IPS-18c (cell line): Measurements from ENCODE around the gene BORA.
"Not testable (repeated sequence)": the region's sequence is repeated elsewhere in the genome, so short reads cannot be mapped to it uniquely, and the experiment has no call there.

Source experiments
- H3K4me3 ChIP-seq: 2 replicates; pipeline ENCODE4 v1.7.0; 2013; ENCODE audit warnings: low read depth, mild to moderate bottlenecking, low read length, moderate library complexity; ENCODE audit not compliant: insufficient read depth
- H3K9me3 ChIP-seq: one replicate; pipeline ENCODE4 v1.6.1; 2013; ENCODE audit warnings: mild to moderate bottlenecking, low read length, moderate library complexity; ENCODE audit not compliant: control insufficient read depth, insufficient read depth

The BORA gene

DNA sequence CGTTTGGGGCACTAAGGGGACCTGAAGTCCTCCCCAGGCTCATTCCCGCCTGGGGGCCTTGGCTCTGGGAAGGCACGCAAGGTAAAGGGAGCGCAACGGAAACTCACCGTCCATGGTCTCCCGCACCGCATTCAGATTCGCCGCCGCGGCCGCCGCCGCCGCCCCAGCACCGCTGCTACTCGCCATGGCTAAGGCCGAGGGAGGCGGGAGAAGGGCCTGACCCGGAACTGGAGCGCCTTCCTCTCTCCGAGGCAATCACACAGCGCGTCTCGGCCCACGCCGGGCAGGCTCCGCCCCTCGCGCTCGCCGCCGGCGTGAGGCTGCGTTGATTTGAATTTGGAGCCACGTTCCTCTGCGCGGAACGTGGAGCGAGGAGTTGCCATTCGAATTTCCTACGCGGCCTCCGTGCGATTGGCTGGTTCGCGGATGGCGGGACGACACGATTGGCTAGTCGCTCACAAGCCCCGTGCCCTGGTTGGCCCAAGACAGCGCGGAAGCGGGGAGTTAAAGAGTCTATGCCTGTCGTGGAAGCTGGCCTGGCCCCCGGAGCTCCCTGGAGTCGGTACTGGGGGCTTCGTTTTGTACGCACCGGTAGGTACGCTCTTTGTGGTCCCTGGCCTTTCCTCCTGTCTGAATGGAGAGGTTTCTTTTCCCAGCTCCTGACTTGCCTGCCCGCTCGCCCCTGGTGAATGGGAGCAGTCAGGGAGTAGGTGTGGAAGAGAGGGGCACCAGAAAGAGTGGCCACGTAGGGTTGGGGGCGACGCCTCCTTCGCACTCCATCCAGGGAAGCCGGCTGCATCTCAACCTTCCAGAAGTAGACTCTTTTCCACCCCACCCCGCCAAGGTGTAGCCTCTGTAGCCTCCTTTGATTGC, at the start of gene BORA, which contains the start of gene MZT1:
Gene BORA (plus strand): TSS at position 507 of the 873 bp plus-strand sequence. CDS start 1,018 bp downstream, outside the sequence.
Gene MZT1 (minus strand): TSS at position 213 of the 873 bp plus-strand sequence. CDS start 27 bp downstream, at position 186.
- H3K4me3 ChIP-seq = peak within 1 kb of the TSS; percentile 95
- H3K9me3 ChIP-seq = no peaks in the 10 kb centered on the region

DNA sequence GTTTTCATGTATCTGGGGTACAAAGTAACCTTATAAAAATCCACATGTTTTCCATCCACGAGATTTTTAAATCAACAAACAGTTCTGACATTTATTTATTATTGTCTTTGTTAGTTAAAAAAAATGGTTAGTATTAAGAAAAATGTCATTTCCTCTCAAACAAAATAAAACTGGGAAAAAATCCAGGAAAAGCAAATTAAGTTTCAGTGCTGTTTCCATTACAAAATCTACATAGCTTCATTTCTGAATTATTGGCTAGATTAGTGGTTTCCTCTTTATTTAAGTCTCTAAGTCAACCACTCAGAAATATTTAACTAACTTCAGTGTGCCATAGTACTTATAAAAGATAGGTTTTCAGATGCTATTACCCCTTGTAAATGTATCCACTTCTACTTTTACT, 49.4 kb upstream of the BORA start:
- no peak overlapping the region for H3K4me3 ChIP-seq
- H3K9me3 ChIP-seq = no peaks in the 10 kb centered on the region

DNA sequence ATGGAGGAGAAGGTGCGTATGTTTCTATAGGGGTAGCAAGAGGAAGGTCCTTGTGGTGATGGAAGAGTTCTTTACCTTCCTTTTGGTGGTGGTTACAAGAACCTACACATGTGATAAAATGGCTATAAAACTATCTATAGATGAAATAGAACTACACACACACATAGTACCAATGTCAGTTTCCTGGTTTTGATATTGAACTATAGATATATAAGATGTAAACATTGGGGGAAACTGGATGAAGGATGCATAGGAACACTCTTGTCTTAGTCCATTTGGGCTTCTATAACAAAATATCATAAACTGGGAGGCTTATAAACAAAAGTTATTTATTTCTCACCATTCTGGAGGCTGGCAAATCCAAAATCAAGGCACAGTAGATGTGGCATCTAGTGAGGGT, 47.4 kb upstream of the BORA start:
- H3K9me3 ChIP-seq = no peaks in the 10 kb centered on the region

DNA sequence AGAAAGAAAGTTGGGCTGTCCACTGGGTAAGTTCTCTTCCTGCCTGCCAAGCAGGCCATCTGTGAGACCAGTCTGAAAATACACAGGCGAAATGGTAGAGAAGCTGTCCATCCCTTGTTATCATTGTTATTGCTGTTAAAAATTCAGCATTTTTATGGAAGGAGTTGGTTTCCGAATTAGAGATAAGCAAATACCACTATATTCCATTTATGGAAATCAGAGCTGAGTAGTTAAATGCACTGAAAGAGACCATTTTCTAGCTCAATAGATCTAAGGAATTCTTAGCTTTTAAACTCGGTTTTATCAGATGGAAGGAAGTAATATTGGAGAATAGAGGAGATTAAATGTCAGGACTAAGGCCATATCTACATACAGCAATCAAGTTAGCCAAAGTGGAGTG, 41.0 kb upstream of the BORA start:
- Histone ChIP-seq H3K9me3 (no peaks in the 10 kb centered on the region), H3K4me3 (no peak overlapping the region)

More for the DNA sequence above, 47.4 kb upstream of the BORA start:
- H3K4me3 ChIP-seq = no peak overlapping the region

DNA sequence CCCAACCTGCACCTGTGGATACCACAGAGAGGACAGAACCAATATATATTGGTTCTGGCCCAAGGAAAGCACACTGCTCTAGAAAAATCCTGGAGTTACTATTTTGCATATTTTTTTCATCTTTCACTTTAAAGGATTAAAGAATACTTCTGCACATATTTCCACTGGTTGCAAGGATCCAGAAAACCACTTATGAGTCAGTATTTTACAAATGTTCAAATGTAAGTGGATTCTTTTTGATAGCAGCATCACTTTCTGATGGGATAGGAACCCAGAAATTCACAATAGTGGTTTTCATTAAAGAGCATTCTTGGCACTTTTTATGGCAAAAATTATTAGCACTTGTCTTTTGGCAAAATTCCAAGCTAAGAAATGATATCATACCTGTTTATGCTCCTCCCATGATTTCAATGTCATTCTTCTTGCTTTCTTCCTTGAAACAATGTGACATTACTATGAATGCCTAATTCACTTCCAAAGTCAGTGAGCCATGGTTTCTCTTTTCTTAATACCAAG, 38.5 kb upstream of the BORA start:
- Histone ChIP-seq H3K9me3 (peaks cover 4% of the 10 kb centered on the region), H3K4me3 (no peak overlapping the region)

DNA sequence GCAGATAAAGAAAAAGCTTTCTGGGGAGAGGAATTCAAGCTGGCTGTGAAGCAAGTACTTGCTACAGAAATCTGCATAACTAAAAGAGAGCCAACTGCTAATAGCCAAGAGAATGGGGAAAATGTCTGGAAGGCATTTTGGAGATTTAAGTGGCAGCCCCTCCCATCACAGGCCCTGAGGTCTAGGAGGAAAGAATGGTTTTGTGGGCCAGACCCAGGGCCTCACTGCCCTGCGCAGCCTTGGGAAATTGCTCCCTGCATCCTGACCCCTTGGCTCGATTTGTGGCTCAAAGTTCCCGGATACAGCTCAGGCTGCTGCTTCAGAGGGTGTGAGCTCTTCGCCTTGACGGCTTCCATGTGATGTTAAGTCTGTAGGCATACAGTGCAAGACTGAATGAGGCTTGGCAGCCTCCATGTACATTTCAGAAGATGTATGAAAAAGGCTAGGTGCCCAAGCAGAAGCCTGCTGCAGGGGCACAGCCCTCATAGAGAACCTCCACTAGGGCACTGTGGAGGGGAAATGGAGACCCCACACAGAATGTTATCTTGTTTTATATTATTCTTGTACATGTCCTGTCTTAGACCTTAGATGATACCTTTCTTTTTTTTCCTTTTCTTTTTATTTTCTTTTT, 34.7 kb upstream of the BORA start:
- Histone ChIP-seq H3K9me3 (peaks cover 4% of the 10 kb centered on the region), H3K4me3 (no peak overlapping the region; the same call in 1 of the 2 replicates)

DNA sequence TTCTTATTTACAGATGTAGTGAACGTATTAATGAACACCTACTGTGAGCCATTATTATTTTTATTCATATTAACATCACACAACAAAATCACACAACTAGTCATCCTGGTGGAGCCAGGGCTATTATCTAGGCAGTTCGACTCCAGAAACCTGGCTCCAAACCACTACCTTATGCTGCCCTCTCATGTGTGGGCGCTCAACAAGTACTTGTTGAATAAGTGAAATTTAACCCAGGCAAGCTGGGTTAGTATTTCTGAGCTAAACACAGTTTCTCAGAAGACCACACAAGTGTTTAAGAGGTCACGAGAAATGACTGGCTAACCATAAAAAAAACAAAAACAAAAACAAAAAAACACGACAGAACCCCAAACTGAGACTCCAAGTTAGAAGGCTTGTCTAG, 33.9 kb upstream of the BORA start:
- Histone ChIP-seq H3K4me3 (no peak overlapping the region; the same call in 1 of the 2 replicates), H3K9me3 (peaks cover 4% of the 10 kb centered on the region)

DNA sequence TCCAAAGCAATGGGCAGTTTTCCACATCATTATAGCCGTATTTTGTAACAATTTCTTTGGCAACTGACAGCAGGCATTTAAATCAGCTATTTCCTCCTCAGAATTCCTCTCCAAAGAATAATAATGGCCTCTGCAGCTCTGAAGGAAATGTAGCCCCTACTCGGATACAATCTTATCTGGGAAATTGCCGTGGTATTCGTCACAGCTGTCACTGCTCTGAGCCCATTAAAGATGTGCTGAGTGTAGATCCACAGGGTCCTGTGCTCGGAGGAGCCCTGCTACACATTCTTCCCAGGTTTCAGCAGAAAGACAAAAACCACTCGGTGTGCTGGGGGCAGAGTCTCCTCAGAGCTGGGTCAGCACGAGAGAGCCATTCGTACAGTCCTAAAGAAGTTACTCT, 33.4 kb upstream of the BORA start:
- Histone ChIP-seq H3K9me3 (peaks cover 4% of the 10 kb centered on the region), H3K4me3 (no peak overlapping the region; the same call in 1 of the 2 replicates)

DNA sequence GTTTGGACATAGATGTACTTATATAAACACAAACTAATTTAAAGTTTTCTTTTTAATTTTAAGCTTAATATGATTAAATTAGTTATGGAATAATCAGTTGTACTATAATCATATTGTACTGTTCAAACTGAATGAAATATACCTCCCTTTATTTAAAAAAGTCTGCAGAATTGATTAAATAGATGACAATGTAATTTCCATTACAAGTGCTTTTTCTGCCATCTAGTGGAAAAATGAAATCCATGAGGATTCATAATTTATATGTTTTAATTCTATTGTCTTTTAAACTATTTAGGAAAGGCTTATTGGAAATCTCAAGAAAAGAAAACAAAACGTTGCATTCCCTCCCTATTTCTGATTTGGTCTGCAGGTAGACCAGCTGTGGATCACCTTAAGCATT, 31.1 kb upstream of the BORA start:
- Histone ChIP-seq H3K4me3 (no peak overlapping the region), H3K9me3 (peaks cover 4% of the 10 kb centered on the region)

DNA sequence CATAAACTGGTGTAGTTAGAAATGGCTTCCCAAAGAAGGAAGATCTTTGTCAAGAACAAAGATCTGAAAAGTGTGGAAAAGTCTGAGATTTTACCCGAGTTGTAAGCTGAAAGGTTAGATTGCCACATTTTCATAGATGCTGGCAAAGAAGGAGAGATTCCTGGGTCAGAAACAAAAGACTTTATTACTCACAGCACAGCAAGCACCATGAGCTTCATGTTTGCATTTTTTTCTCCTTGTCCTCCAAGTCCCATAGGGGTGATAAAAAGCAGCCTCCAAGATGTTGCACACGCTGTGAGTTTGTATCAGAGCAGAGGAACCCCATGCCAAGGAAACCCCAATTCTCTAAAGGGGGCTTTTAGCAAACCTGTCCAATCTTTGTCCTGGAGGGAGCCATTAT, 29.6 kb upstream of the BORA start:
- H3K9me3 ChIP-seq = peaks cover 1% of the 10 kb centered on the region
- no peak overlapping the region for H3K4me3 ChIP-seq

DNA sequence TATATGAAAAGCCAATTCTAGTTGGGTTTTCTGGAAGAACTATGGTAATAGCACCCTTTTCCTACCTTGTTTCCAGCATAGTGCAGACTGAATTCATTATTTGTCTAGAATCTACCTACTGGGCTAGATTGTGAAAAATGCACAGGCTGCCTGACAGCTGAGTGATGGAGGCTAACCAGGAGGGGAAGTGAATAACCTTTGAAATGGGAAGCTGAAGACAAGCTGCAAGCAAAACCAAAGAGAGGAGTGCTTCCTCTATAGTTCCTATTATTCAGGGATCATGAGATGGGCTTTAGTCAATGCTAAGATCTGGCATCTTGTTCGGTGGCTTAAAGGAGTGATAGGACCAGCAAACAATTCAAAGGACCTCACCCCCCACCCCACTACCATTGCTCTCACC, 27.2 kb upstream of the BORA start:
- no peak overlapping the region for H3K4me3 ChIP-seq
- H3K9me3 ChIP-seq = no peaks in the 10 kb centered on the region

DNA sequence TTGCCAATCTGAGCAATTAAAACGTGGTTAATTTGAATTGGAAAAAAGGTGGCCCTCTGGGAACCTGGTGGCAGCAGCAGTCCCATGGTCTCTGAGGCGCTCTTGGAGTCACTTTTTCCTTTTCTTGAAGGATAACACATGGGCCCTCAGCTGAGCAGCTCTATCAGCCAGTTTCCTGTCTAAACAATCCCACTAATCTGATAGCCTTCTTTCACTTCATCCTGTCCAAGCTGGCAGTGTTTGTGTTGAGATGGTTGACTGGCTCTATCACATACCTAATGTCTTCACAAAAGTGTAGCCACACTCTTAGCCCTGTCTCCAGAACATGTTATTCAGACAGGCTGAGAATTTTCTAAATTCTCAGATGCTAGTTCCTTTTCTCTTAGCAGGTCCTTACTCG, 10.9 kb upstream of the BORA start:
- H3K4me3 ChIP-seq = no peak overlapping the region
- no peaks in the 10 kb centered on the region for H3K9me3 ChIP-seq

DNA sequence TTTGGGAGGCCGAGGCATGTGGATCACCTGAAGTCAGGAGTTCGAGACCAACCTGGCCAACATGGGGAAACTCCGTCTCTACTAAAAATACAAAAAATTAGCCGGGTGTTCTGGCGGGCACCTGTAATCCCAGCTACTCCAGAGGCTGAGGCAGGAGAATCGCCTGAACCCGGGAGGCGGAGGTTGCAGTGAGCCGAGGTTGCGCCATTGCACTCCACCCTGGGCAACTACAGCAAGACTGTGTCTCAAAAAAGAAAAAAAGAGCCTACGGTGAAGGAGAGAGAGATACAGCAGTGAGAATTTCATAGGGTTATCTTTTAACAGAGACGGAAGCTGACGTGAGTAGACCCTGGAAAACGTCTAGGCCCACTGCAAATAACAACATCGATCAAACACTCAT, 1.5 kb upstream of the BORA start:
- not testable (repeated sequence) for H3K4me3 ChIP-seq, H3K9me3 ChIP-seq

DNA sequence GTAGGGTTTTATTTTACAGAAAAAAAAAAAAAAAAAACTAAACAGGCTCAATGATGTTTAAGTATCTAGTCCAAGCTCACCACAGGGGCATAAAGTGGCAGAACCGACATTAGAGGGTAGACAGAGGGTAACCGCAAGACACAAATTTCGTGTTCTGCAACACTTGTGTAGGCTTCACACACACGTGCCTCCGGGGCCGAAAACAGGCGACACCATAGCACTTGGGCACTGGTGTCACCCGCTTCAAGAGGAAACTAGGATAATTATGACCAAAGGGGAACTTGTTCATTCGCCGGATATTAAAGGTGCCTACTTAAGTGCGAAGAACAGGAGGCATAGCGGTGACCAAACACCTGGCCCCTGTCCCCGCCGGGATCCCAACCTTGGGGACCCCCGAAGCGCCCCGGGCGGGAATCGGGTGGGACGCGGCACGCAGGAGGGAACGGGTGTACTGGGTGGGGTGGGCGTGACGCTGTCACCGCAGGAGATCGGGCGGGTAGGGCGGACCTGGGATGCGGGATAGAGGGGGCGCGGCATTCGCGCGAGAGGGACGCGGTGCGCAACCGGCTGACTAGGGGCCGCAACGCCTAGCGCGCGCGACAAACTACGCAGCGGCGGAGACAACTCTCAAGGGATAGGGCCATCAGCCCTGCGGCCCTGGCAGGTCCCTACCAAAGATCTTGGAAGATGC, 852 bp upstream of the BORA start:
- Histone ChIP-seq H3K9me3 (no peaks in the 10 kb centered on the region), H3K4me3 (peak overlapping the region; percentile 95)

DNA sequence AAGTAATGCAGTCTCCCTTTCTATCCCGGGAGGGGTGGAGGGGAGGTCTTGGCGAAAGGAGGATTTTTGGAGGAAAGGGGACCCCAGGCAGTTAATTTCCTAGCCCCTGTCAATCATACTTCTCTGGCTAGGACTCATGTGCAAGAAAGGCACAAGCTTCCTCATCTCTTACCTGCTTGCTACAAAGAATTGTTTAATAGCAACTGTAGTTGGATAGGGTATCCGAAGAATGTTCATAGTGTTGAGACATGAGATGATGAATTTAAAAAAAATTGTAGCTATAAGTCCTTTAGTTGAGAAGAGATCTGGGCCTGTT, 525 bp downstream of the BORA start:
- Histone ChIP-seq H3K4me3 (peak overlapping the region; percentile 95), H3K9me3 (no peaks in the 10 kb centered on the region)

DNA sequence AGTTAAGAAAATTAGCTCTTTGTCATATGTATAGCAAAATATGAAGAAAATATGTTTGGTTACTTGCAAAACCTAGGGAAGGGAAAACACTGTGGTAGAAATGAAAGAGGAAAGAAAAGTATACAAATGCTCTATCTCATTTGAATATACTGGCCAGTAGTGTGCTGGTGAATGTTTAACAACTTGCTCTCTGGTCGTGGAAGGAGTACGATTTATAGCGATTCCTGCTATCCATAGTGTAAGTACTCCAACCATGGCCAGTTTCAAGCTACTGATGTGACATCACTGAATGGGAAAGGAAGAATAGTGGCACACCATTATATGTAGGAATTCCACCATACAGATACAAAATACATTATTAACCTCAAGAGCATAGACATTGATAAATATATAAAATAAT, 9.3 kb downstream of the BORA start:
- H3K4me3 ChIP-seq = no peak overlapping the region
- H3K9me3 ChIP-seq = no peaks in the 10 kb centered on the region

DNA sequence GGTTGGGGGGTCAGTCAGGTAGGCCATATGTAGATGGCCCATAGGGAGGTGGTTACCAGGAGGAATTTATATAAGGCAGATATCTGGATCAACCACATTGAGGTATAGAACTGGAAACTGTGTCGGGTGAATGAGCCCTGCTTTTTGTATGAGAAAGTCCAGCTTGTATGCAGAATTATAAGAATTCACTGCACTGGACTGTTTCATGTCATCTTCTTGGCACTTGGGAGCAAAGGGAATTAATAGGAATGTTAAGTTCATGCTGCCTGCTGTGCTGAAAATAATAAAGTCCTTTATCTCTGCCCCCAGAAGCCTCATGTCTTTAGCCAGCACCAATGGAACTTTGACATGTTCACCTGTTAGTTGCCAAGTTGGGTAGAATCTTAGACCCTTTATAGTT, 12.3 kb downstream of the BORA start:
- H3K4me3 ChIP-seq = no peak overlapping the region
- H3K9me3 ChIP-seq = no peaks in the 10 kb centered on the region

DNA sequence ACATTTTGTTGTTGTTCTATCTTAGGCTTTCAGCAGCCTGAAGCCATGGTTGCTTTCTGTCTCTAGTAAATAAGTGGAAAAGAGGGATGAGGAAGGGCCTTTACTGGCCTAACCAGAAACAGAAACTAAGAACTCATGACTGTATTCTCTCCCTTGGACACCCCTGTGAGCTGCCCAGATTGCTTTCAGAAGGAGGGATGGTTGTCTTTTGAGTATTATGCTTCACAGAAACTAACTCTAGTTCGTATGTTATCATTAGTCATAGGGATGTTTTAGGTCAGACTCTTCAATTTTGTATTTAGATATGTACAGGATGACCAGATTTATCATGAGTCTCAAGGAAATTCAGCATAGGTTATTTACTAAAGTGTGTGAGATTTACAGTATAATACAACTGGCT, 17.5 kb downstream of the BORA start:
- Histone ChIP-seq H3K9me3 (no peaks in the 10 kb centered on the region), H3K4me3 (no peak overlapping the region)
